Effector memory CD4-positive, alpha-beta T cell (primary cell): Measurements from ENCODE around the gene OPHN1.
A peak's percentile ranks its signal among the peaks of the same experiment; 100 is the strongest.

Experiments used
- DNase-seq, 3 donors: peaks; one replicate each; pipeline ENCODE4 v3.0.0-alpha.2; 2020
- H3K27ac ChIP-seq: 2 replicates; pipeline ENCODE4 v1.7.0; 2013; ENCODE audit warnings: mild to moderate bottlenecking, low read length, moderate library complexity; ENCODE audit not compliant: insufficient read depth, poor library complexity, severe bottlenecking
- H3K27me3 ChIP-seq: replicated peaks from 2 replicates; pipeline ENCODE4 v1.7.0; 2013; ENCODE audit warnings: mild to moderate bottlenecking, low read length; ENCODE audit not compliant: insufficient read depth, control insufficient read depth, poor library complexity, severe bottlenecking
- H3K36me3 ChIP-seq: 2 replicates; pipeline ENCODE4 v1.7.0; 2013; ENCODE audit warnings: mild to moderate bottlenecking, low read length, moderate library complexity; ENCODE audit not compliant: control insufficient read depth, insufficient read depth
- H3K4me1 ChIP-seq: 2 replicates; pipeline ENCODE4 v1.7.0; 2013; ENCODE audit warnings: low read length, mild to moderate bottlenecking; ENCODE audit not compliant: control insufficient read depth, insufficient read depth, poor library complexity, severe bottlenecking
- H3K4me3 ChIP-seq: 2 replicates; pipeline ENCODE4 v1.7.0; 2013; ENCODE audit warnings: low read length, low read depth, mild to moderate bottlenecking; ENCODE audit not compliant: insufficient read depth, poor library complexity, severe bottlenecking
- H3K9me3 ChIP-seq: 2 replicates; pipeline ENCODE4 v1.7.0; 2013; ENCODE audit warnings: mild to moderate bottlenecking, low read length, moderate library complexity; ENCODE audit not compliant: control insufficient read depth

Gene OPHN1

DNA sequence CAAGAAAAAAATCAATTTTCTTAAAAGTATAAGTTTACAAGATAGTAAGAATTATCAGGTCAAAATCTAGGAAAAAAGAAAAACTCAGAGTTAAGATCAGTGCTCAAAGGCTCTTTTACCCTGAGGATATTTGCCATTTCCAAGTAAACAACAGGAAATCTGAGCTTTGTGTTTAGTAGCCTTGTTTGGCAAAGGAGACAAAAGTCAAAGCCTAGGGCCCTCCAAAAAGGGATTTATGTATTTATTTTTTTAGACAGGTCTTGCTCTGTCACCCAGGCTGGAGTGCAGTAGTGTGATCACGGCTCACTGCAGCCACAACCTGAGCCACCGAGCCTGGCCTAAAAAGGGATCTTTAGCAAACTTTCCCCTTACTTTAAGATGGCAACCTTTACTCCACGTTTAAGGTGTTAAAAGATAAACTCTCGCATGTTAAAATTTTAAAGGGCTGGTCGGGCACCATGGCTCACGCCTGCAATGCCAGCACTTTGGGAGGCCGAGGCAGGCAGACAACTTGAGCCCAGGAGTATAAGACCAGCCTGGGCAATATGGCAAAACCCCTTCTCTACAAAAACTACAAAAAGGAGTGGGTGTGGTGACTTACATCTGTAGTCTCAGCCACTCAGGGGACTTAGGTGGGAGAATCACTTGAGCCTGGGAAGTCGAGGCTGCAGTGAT, 21.3 kb upstream of the OPHN1 start:
- Histone ChIP-seq H3K27me3 (no peaks in the 10 kb centered on the region), H3K4me3 (no peak overlapping the region), H3K27ac (no peak overlapping the region), H3K9me3 (no peaks in the 10 kb centered on the region), H3K4me1 (no peaks in the 10 kb centered on the region), H3K36me3 (no peaks in the 10 kb centered on the region)
- DNase-seq = no peak

DNA sequence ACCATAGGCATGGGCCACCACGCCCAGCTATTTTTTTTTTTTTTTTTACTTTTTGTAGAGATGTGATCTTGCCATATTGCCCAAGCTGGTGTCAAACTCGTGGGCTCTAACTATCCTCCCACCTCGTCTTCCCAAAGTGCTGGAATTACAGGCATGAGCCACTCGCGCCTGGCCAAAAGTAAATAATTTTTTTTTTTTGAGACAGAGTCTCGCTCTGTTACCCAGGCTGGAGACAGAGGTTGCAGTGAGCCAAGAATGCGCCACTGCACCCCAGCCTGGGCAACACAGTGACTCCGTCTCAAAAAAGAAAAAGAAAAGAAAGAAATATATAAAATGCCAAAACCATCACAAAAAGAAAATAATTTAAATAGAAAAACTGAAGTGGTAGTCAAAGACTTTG, 18.4 kb upstream of the OPHN1 start:
- H3K4me3 ChIP-seq = no peak overlapping the region
- no peaks in the 10 kb centered on the region for H3K4me1 ChIP-seq
- H3K27me3 ChIP-seq = no peaks in the 10 kb centered on the region
- no peak for DNase-seq
- no peaks in the 10 kb centered on the region for H3K9me3 ChIP-seq
- H3K27ac ChIP-seq = no peak overlapping the region
- no peaks in the 10 kb centered on the region for H3K36me3 ChIP-seq

DNA sequence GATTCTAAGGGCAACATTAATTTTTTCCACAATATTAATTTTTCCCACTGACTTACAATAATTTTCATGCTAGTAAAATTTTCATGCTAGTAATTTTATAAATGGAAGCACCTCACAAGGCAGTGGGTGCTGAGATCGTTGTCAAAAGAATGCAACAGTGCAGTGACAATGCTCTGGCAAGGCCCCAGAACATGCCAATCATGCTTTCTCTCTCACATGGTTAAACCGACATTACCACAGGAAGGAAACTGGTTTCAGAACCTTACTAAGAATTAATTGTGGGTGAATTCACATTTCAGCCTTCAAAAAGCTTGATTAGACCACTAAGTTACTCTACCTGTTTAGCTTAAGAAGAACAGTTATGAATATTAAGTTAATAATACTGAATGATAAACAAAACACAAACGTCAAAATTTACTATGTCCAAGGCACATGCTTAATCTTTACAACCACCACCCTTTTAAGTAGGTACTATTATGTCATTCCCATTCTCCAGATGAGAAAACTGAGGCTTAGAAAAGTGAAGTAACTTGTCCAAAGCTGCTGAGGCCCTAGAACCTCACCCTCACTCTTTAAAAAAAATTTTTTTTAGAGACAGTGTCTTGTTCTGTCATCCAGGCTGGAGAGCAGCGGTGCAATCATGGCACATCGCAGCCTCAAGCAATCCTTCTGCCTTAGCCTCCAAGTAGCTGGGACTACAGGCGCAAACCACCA, 10.0 kb upstream of the OPHN1 start:
- no peak for DNase-seq
- Histone ChIP-seq H3K9me3 (no peaks in the 10 kb centered on the region), H3K4me1 (no peaks in the 10 kb centered on the region), H3K4me3 (no peak overlapping the region), H3K27me3 (no peaks in the 10 kb centered on the region), H3K27ac (no peak overlapping the region), H3K36me3 (no peaks in the 10 kb centered on the region)

DNA sequence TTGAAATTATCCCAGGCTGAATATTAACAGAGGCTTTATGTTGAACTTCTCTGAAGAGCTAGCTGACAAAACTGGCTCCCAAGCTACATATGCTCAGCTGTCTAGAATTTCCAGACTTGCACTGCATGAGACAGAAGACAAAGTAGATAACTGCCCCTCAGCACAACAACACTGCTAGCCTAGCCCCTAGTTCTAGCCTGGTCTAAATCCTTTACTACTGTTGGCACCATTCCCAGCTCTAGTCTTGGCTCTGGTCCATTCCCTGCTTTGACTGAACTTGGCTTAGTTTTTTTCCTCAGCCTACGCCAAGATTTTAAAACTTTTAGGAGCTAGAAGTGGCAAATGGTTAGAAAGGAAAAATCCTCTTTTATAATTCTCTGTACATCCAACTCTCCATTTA, 7.6 kb upstream of the OPHN1 start:
- H3K4me3 ChIP-seq = no peak overlapping the region
- H3K27me3 ChIP-seq = no peaks in the 10 kb centered on the region
- no peaks in the 10 kb centered on the region for H3K4me1 ChIP-seq
- no peak for DNase-seq
- no peaks in the 10 kb centered on the region for H3K9me3 ChIP-seq
- no peaks in the 10 kb centered on the region for H3K36me3 ChIP-seq
- no peak overlapping the region for H3K27ac ChIP-seq

DNA sequence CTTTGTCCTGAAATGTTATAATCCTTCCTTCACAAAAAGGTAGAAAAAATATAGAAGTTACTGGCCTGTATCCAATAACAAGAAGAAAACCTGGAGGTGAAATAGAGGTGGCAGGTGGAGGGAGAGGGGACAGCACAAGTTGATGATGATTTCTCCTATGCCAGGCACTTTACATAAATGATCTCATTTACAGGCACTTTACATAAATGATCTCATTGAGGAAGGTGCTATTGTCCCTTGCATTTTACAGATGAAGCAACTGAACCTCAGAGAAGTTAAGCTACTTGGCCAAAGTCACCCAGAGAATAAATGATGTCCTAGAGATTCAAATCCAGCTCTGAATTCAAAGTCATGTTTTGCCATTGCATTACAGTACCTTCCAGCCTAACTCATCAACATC, 7.1 kb upstream of the OPHN1 start:
- Histone ChIP-seq H3K27me3 (no peaks in the 10 kb centered on the region), H3K36me3 (no peaks in the 10 kb centered on the region), H3K4me1 (no peaks in the 10 kb centered on the region), H3K27ac (no peak overlapping the region), H3K4me3 (no peak overlapping the region), H3K9me3 (no peaks in the 10 kb centered on the region)
- DNase-seq = no peak

DNA sequence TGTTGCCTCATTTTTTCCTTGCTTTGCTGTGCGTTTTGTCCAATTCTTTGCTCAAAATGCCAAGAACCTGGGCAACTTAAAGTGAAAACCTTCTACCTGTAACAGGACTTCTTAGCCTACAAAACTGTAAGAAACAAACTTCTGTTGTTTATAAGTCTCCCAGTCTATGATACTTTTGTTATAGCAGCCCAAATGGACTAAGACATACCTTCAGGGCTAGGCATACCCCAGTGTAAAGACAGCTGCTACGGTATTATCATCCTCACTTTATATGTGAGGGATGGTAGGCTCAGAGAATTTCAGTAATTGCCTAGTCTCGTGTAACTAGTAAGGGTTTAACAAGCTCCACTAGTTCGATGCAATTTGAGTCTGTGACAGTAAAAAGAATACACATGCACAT, 6.0 kb upstream of the OPHN1 start:
- Histone ChIP-seq H3K27ac (no peak overlapping the region), H3K4me3 (no peak overlapping the region), H3K36me3 (no peaks in the 10 kb centered on the region), H3K27me3 (no peaks in the 10 kb centered on the region), H3K9me3 (no peaks in the 10 kb centered on the region), H3K4me1 (no peaks in the 10 kb centered on the region)
- no peak for DNase-seq

DNA sequence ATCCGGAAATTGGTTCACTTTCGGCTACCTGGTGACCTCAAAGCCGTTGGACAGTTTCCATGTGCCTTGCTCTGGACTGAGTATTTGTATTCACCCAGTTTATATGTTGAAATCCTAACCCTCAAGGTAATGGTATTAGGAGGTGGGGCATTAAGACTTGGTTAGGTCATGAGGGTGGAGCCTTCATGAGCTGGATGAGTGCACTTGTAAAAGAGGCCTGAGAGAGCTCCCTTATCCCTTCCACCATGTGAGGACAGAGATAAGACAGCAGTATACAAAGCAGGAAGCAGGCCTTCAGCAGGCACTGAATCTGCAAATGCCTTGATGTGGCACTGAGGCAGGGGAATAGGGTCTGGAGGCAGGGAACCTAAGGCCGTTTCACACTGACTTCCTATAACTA, 5.3 kb upstream of the OPHN1 start:
- Histone ChIP-seq H3K9me3 (no peaks in the 10 kb centered on the region), H3K4me3 (no peak overlapping the region), H3K36me3 (no peaks in the 10 kb centered on the region), H3K27me3 (no peaks in the 10 kb centered on the region), H3K4me1 (no peaks in the 10 kb centered on the region), H3K27ac (no peak overlapping the region)
- DNase-seq = no peak

DNA sequence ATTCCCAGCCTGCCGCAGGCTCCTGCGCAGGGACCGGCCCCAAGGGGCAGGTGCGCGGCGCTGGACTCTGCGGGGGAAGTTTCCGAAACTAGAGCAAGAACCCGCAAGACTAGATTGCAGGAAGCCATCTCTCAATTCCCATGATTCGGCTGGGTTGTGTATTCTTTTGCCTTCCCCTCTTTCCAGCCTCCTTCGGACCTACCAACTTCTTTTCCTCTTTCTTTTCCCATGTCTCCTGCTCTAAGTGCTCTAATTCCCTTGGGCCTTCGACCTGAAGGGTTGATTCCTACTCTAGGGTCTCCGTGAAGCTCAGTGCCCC, 645 bp upstream of the OPHN1 start:
- Histone ChIP-seq H3K27me3 (no peaks in the 10 kb centered on the region), H3K4me3 (peak overlapping the region; percentile 49), H3K27ac (no peak overlapping the region), H3K36me3 (no peaks in the 10 kb centered on the region), H3K9me3 (no peaks in the 10 kb centered on the region), H3K4me1 (no peaks in the 10 kb centered on the region)
- DNase-seq = no peak

DNA sequence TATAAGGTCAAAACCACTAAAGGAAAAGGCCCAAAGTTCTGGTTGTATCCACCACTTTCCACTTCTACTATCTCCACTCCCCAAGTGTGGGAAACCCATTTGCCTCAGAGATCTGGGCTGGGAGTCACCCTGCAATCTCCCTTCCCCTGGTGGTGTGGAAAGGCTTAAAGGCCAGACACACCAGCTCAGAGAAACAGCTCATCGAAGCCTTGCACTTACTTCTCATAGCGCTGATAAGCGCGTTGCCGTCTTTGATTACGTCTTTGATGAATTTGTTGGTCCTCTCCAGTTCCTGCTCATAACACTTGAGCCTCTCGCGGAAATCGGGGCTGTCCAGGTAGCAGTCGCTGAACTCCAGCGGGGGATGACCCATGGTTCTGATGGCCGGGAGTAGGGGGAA, 647 bp downstream of the OPHN1 start:
- no peaks in the 10 kb centered on the region for H3K9me3 ChIP-seq
- DNase-seq = no peak
- no peaks in the 10 kb centered on the region for H3K36me3 ChIP-seq
- no peak overlapping the region for H3K27ac ChIP-seq
- no peaks in the 10 kb centered on the region for H3K27me3 ChIP-seq
- no peaks in the 10 kb centered on the region for H3K4me1 ChIP-seq
- peak overlapping the region; percentile 49 for H3K4me3 ChIP-seq

DNA sequence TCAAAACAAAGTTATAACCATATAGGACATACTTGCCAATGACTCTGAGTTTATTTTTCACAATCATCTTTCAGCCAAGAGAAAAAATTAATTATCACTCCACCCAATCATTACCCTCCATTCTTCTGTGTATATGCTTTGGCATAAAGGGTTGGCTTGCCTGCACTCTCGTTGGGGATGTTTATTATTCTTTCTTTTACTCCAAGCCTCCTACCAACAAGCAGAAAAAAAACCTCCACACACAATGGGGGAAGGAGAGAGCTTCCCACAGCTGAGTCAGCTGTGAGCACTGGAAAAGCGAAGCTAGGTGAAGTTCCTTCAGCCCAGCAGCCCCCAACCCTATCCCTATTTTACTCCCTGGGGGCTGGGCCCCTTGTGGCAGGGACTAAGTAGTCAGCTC, 1.5 kb downstream of the OPHN1 start:
- no peaks in the 10 kb centered on the region for H3K36me3 ChIP-seq
- H3K27ac ChIP-seq = no peak overlapping the region
- no peaks in the 10 kb centered on the region for H3K27me3 ChIP-seq
- H3K4me1 ChIP-seq = no peaks in the 10 kb centered on the region
- no peak overlapping the region for H3K4me3 ChIP-seq
- H3K9me3 ChIP-seq = no peaks in the 10 kb centered on the region
- DNase-seq = no peak
